PC-3 (cell line): ENCODE measurements around the gene VSTM4.
A peak's percentile ranks its signal among the peaks of the same experiment; 100 is the strongest.

Experiments
- EZH2 ChIP-seq: fragments of 300-600 bp; sonication (generic); IDR thresholded peaks from one replicate; pipeline ENCODE4 v1.6.1; 2017; ENCODE audit warnings: antibody characterized with exemption, mild to moderate bottlenecking, low read length; ENCODE audit not compliant: unreplicated experiment
- EZH2phosphoT487 ChIP-seq: fragments of 300-600 bp; sonication (generic); IDR thresholded peaks from 2 replicates; pipeline ENCODE4 v1.6.1; 2018; ENCODE audit warnings: mild to moderate bottlenecking, antibody characterized with exemption, low read length, borderline replicate concordance
- TF ChIP-seq, protein P1 (sequence below): fragments of 300-600 bp; sonication (generic); conservative IDR thresholded peaks from 2 replicates; pipeline ENCODE4 v1.5.1; 2017; ENCODE audit warnings: antibody characterized with exemption, low read depth, mild to moderate bottlenecking, low read length

DNA sequence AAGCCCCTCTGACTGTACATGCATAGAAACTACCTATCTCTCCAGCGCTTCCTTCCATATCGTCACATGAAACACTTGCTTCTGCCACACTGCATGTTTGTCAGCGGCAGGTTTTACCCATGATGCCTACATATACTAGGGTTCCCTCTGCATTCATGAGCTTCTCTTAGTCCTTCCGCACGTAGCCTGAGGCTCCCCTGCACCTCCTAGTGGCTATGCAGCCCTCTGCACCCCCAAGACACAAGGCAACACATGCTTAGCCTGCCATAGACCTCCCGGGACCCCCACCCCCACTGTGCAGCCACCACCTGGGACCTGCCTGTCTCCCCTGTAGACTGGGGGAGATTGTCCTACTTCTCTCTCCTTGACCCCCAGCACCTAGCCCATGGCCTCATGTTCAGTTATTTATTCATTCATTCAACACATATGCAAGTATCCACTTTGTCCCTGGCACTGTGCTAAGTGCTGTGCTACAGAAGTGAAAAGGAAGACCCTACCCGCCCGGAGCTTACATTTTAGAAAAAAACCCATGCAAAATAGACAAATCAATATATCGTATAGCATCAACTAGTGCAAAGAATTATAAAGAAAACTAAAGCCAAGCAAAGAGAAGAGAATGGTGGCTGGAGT lies 49.4 kb upstream of the VSTM4 start:
- TF ChIP-seq, protein P1, sequence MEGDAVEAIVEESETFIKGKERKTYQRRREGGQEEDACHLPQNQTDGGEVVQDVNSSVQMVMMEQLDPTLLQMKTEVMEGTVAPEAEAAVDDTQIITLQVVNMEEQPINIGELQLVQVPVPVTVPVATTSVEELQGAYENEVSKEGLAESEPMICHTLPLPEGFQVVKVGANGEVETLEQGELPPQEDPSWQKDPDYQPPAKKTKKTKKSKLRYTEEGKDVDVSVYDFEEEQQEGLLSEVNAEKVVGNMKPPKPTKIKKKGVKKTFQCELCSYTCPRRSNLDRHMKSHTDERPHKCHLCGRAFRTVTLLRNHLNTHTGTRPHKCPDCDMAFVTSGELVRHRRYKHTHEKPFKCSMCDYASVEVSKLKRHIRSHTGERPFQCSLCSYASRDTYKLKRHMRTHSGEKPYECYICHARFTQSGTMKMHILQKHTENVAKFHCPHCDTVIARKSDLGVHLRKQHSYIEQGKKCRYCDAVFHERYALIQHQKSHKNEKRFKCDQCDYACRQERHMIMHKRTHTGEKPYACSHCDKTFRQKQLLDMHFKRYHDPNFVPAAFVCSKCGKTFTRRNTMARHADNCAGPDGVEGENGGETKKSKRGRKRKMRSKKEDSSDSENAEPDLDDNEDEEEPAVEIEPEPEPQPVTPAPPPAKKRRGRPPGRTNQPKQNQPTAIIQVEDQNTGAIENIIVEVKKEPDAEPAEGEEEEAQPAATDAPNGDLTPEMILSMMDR = peak; percentile 89
- TF ChIP-seq EZH2phosphoT487 (no peak), EZH2 (no peak)
